Measurements from ENCODE around the gene PILRB.

PILRB gene

GRCh38 chr7:100411101-100411500 lies 53.2 kb downstream of the PILRB start:
- DNase-seq = no peak

- DNase-seq = no peak
Observed at GRCh38 chr7:100413346-100413745, 55.4 kb downstream of the PILRB start.

GRCh38 chr7:100413889-100414288 lies 56.0 kb downstream of the PILRB start:
- DNase-seq = no peak

GRCh38 chr7:100415448-100415847 lies 57.5 kb downstream of the PILRB start:
- no peak for DNase-seq
